ENCODE results near the gene ADAM12. TPM values are rescaled to one million over a fixed set of nuclear protein-coding genes. Genes with fewer than 3 reads are reported as not detected.
"Not testable (repeated sequence)": the region's sequence is repeated elsewhere in the genome, so short reads cannot be mapped to it uniquely, and the experiment has no call there.

Gene ADAM12
- total RNA-seq, 4 donors from 2014 or later, result under 0.01 to 1.3 (median 1.0) TPM

GRCh38 chr10:126351021-126351420 lies 37.3 kb downstream of the ADAM12 start:
- Histone ChIP-seq H3K27ac (replicated peaks in 1 of 4) (no peak overlapping the region), H3K27me3 (no peaks in the 10 kb centered on the region), H3K9me3 (peaks cover 0 to 9% (median 5%) of the 10 kb centered on the region in 4 donors), H3K36me3 (no peaks in the 10 kb centered on the region), H3K4me3 (no peak overlapping the region), H3K4me1 (no peaks in the 10 kb centered on the region)
- no peak for DNase-seq (ENCODE audit: extremely low spot score)
- WGBS, result 82% methylated on average over 6 of the region's 6 CpGs
- intact Hi-C loops (cut with DNase I), result no loop called here
- TF ChIP-seq POLR2AphosphoS5 (IDR thresholded peaks at IDR 0.05) (no peak), EP300 (IDR thresholded peaks at IDR 0.05) (no peak), POLR2A (IDR thresholded peaks at IDR 0.05; ENCODE audit: low read depth) (no peak), CTCF (IDR thresholded peaks at IDR 0.05) (no peak)

DNA sequence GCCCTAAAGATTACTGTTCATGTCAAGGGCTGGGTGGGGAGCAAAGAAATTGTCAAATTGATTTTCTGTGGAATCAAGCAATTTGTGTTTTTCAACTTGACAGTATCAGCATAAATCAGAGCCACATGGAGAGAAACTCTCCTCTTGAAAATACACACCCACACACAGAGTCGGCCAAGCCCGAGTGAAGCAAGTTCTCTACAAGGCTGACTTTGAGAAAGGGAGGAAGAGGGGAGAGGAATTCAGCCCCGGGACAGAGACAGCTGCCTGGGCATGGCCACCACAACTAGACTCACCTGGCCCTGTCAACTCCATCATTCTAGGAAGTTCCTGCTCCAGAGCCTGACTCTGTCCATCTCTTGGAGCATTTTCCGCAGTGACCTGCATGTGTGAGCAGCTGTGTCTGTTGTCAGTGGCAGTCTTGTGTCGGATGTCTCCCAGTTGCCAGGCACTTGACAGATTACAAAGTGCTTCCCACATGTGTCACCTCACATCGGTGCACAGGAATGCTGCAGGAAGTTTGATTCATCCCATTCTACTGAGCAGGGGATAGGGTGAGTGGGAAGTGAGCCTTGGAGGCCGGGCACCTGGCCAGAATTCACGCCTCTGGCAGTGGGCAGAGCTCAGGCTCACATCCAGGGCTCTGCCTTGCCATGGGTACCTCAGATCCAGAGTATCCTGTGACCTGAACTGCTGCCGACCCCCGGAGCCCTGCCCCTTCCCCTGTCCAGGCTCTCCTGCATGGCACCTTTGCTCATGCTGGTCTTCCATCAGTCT lies 37.9 kb downstream of the ADAM12 start:
- no peak for DNase-seq (ENCODE audit: extremely low spot score)
- H3K27me3 ChIP-seq, result no peaks in the 10 kb centered on the region
- WGBS, result 34% methylated on average over 7 of the region's 10 CpGs
- intact Hi-C loops (cut with DNase I), result no loop called here
- no peaks in the 10 kb centered on the region for H3K4me1 ChIP-seq
- no peaks in the 10 kb centered on the region for H3K36me3 ChIP-seq
- no peak overlapping the region for H3K27ac ChIP-seq (replicated peaks in 1 of 4)
- TF ChIP-seq CTCF (IDR thresholded peaks at IDR 0.05) (no peak), POLR2A (IDR thresholded peaks at IDR 0.05; ENCODE audit: low read depth) (no peak), EP300 (IDR thresholded peaks at IDR 0.05) (no peak), POLR2AphosphoS5 (IDR thresholded peaks at IDR 0.05) (no peak)
- H3K9me3 ChIP-seq, result peaks cover 0 to 4% (median 1%) of the 10 kb centered on the region in 4 donors
- no peak overlapping the region for H3K4me3 ChIP-seq

DNA sequence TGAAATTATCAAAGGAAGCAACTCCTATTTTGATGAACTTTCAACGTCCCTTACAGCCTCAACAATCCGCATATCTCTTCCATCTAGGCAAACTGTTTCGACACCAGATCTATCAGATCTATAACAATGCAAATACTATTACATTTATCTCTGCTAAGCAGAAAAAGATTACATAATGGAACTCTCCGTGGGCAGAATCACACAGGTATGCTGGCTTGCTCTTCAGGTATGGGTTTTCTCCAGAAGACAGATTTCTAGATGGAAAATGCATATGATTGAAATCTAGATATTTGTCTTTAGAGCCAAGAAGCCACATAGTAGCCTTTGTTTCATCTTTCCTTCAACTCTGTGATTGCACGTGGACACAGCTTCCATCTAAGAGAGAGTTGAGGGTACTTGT lies 38.6 kb downstream of the ADAM12 start:
- intact Hi-C loops (cut with DNase I), result no loop called here
- DNase-seq (ENCODE audit: extremely low spot score), result no peak
- Histone ChIP-seq H3K4me3 (no peak overlapping the region), H3K9me3 (no peaks in the 10 kb centered on the region), H3K36me3 (no peaks in the 10 kb centered on the region), H3K27me3 (no peaks in the 10 kb centered on the region), H3K4me1 (no peaks in the 10 kb centered on the region), H3K27ac (replicated peaks in 1 of 4) (no peak overlapping the region)
- WGBS, result 67% methylated on average over 5 of the region's 5 CpGs
- TF ChIP-seq POLR2A (IDR thresholded peaks at IDR 0.05; ENCODE audit: low read depth), result no peak
- no peak for TF ChIP-seq EP300 (IDR thresholded peaks at IDR 0.05)
- no peak for TF ChIP-seq POLR2AphosphoS5 (IDR thresholded peaks at IDR 0.05)
- TF ChIP-seq CTCF (IDR thresholded peaks at IDR 0.05), result no peak

DNA sequence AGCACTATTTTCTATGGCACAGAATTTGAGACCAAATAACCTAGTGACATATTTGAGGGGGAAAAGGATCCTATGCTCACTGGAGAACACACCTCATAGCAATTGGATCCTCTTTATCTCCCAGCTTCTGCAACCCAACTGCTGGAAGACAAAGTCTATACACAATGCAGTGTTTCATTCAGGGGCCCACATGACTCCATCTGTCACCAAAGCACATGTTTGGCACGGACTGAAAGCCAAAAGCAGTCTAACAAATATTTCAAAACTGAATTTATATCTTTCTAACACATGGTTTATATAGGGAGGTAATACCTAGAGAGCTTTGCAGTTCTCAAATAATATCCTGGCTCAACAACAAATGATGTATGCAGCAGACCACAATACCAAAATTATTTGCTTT lies 39.2 kb downstream of the ADAM12 start:
- DNase-seq (ENCODE audit: extremely low spot score), result no peak
- Histone ChIP-seq H3K4me1 (no peaks in the 10 kb centered on the region), H3K27ac (replicated peaks in 1 of 4) (no peak overlapping the region), H3K36me3 (no peaks in the 10 kb centered on the region), H3K9me3 (peaks cover 0 to 5% (median 0%) of the 10 kb centered on the region in 4 donors), H3K27me3 (no peaks in the 10 kb centered on the region), H3K4me3 (no peak overlapping the region)
- intact Hi-C loops (cut with DNase I), result no loop called here
- no peak for TF ChIP-seq POLR2AphosphoS5 (IDR thresholded peaks at IDR 0.05)
- TF ChIP-seq POLR2A (IDR thresholded peaks at IDR 0.05; ENCODE audit: low read depth), result no peak
- TF ChIP-seq EP300 (IDR thresholded peaks at IDR 0.05), result no peak
- no peak for TF ChIP-seq CTCF (IDR thresholded peaks at IDR 0.05)
- 39% methylated on average over 1 of the region's 1 CpG for WGBS

GRCh38 chr10:126343496-126343895 lies 44.8 kb downstream of the ADAM12 start:
- intact Hi-C loops (cut with DNase I); H3K27ac ChIP-seq (replicated peaks in 1 of 4); H3K27me3 ChIP-seq; H3K36me3 ChIP-seq; H3K9me3 ChIP-seq; H3K4me1 ChIP-seq; DNase-seq (ENCODE audit: extremely low spot score); H3K4me3 ChIP-seq: not testable (repeated sequence)
- WGBS, result 90% methylated on average over 2 of the region's 2 CpGs
